HG02884 (cell line): ENCODE measurements around the gene NRXN3.

Source experiments
- ATAC-seq: cut with Tn5 transposase; IDR thresholded peaks from one replicate; pipeline ENCODE4 v1.9.1; 2021; ENCODE audit warnings: mild to moderate bottlenecking, moderate library complexity; ENCODE audit not compliant: unreplicated experiment

The NRXN3 gene

GRCh38 chr14:78173346-78174035 is 3.3 kb downstream of the NRXN3 start:
- ATAC-seq = no peak

- no peak for ATAC-seq
These were observed 5.2 kb downstream of the NRXN3 start for GRCh38 chr14:78175412-78175811.

- no peak for ATAC-seq
These were observed 7.9 kb downstream of the NRXN3 start for GRCh38 chr14:78178071-78178470.

DNA sequence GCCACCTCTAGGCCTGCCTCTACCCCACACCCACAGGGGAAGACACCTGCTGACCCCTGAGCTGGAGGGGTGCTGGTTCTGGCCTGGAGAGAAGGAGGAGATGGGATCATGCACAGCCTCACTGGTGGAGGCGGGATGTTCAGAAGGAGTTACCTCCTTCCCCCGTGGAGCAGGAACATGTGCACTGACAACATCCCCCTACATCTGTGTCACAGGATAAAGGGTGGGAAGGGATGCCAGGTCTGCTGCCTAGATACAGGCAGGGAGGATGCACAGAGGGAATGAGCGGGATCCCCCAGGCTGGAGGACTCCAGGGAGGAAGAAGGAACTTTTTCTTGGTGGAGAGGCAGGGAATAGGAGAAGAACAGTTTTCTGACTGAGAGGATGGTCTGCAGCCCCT is 8.8 kb downstream of the NRXN3 start:
- no peak for ATAC-seq

- ATAC-seq = no peak
These were observed 11.1 kb downstream of the NRXN3 start for GRCh38 chr14:78181270-78181669.

DNA sequence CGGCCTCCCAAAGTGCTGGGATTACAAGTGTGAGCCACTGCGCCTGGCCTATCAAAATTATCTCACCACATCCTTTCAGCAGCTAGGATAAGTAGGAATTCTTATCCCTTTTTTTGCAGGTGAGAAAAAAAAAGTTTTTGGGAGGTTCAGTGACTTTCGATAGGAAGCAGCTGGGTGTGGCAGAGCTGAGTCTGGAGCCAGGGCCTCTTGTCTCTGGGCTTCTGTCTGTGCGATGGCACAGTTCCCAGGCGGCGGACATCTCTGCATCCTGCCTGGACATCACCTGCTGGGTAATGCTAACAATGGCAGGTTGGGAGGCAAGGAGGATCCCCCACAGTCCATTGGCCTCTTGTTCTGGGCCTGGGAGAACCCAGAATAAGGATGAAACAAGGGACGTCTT is 12.5 kb downstream of the NRXN3 start:
- ATAC-seq = no peak

DNA sequence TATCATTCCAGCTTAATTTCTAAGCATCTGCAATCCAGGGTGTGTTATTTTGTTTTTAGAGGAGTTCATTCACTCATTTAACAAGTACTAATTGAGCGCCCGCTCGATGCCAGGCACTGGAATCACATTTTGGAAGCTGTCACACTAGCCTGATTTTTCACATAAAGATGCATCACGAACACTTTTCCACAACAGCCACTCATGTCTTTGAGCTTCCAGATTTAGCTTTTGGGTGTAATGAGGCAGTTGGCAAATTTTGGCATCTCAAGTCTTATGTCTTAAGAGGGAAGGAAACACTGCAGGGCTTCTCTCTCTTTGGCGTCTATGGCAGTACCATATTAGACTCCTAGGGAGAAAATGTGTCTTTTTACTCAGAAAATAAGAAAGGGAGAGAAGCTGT is 14.0 kb downstream of the NRXN3 start:
- no peak for ATAC-seq

DNA sequence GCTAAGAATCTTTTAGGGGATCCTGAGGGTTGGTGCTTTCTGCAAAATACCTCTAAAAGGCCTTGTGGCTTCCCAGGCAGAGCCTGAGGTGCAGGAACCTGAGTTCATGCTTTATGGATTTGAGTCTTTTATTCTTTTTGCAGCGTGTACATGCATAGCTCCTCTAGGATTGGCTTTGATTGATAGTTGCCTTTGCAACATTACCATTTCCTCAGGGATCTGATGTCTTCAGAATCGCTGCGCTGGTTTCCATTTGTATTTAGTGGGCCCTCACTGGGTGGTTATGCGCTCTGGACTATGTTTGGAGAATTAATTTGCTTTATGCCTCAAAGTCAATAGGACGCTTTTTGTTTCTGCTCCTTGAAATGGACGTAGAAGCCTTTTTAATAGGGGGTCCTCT is 16.1 kb downstream of the NRXN3 start:
- ATAC-seq = no peak

GRCh38 chr14:78188882-78189281 is 18.7 kb downstream of the NRXN3 start:
- no peak for ATAC-seq

DNA sequence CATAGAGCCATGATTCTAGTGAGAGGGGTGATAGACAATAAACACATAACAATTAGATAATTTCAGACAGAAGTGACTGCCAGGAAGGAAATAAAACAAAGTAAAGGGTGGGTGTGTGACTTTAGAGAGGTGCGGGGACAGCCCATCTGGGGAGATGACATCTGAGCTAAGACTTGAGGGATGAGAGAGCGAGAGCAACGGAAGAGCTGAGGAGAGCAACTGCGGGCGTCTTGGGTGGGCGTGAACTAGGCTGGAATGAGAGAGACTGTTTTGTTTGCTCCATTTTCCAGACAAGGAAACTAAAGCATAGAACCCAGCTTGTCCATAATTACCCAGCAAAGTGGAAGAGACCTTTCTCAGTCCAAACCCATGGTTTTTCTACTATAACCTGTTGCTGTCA is 25.3 kb downstream of the NRXN3 start:
- no peak for ATAC-seq

DNA sequence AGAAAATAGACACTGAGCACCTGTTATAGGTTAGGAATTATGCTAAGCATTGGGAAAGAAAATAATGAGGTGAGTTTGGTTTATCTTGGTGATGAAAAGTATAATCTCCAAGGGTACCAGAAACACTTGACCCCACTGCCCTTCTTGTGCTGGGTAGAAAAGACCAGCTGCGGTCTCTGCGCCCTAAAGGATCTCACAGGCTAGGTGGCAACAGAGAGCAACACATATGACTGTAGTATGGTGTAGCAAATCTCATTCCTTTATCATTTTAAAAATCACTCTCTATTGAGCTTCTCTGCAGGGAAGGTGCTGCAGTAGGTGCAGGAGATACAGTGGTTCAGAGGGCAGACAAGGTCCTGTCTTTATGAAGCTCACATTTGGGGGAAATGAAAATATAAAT is 26.1 kb downstream of the NRXN3 start:
- ATAC-seq = no peak

DNA sequence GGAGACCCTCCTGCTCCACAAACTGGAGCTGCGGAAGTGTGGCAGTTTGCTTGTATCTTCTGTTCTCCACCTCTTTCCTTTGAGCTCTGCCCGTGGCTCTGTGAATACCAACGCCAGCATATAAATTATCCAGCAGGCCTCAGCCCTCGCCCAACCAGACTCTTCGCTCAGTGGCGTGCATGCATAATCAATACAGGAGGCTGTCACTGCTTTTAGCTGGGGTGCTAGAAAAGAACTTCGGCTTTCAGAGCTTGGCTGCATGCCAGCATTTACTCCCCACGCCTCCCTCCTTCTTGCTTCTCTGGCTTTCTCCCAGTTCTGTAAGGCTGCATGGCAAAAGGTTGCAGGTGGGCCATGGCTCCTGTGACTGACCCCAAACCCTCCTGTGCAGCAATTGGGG is 26.9 kb downstream of the NRXN3 start:
- no peak for ATAC-seq

GRCh38 chr14:78202163-78202562 is 32.0 kb downstream of the NRXN3 start:
- ATAC-seq = no peak

DNA sequence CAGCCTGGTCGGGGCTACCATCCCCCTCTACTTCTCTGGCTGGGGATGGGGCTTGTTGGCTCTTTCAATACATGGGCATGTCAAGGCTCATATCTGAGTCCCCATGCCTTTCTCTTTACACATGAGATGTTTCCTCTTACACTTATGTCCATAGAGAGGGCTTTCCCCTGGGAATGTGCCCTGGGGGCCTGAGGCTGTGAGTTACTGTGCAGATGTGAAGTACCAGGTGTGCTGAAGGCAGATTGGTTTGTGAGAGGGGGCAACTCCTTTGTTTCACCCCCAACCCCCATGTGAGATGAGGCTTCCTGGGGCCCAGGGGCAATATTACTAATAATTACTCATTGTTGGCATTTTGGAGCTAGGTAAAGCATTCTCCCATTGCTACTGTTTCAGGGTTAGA is 32.8 kb downstream of the NRXN3 start:
- no peak for ATAC-seq

- no peak for ATAC-seq
These were observed 37.2 kb downstream of the NRXN3 start for GRCh38 chr14:78207414-78207813.

GRCh38 chr14:78220273-78220672 is 50.1 kb downstream of the NRXN3 start:
- no peak for ATAC-seq

- no peak for ATAC-seq
These were observed 52.6 kb downstream of the NRXN3 start for GRCh38 chr14:78222746-78223145.

- no peak for ATAC-seq
These were observed 57.3 kb downstream of the NRXN3 start for GRCh38 chr14:78227248-78228077.

GRCh38 chr14:78228702-78229327 is 58.6 kb downstream of the NRXN3 start:
- no peak for ATAC-seq

DNA sequence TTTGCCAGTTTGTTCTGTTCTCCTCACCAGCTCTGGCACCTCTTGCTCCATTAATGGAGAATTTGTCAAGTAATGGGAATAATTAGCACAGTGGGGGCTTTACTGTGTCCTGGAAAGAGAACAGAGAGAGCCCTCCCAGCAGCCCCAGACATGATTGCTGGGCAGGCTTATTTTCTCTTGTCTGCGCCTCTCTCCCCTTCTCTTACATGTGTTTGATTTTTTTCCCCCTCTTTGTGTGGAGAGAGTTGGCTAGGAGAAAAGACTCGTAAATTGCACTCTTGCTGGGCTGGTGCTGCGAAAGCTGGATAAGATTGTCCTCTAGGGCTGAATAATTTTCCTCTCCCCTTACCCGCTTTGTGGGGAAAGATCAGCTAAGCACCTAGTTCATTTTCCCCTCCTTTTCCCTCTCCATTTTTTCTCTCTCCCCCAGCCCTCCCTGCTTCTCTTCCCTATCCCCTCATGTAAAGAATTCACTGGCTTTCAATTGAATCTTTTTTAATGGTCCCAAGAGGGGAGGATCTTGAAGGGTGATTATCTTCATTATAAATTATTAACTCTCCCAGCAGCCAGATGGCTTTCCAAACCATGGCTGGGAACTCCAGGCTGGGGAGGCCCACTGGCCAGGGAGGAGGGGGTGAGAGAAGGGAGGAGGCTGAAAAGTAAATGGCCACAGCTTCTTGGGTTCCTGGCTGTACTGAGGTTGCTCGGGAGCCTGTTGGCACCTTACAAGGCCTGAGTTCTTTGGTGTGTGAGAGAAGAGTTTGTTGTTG is 62.2 kb downstream of the NRXN3 start:
- no peak for ATAC-seq

DNA sequence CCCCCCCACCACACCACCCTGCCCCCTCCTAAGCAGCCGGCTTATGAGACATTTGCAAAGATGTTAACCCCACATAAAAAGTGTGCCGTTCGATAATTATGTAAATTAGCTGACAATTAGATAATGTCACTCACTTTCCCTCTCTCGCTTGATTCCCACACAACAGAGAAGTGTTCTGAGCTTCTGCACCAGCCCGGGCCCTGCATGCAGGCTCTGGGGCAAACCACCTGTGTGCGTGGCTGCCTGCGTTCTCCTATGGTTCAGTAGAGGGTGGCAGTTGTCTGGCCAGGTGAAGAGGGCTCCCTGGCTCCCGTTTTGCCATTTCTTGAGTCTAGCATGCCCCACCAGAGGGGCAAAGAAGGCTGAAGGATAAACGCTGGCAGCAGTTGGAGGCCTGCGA is 68.0 kb downstream of the NRXN3 start:
- ATAC-seq = no peak
